ENCODE data around the gene NAPA. TPM values are rescaled to one million over a fixed set of nuclear protein-coding genes. Genes with fewer than 3 reads are reported as not detected.
A peak's percentile ranks its signal among the peaks of the same experiment; 100 is the strongest.

NAPA gene
- total RNA-seq, 1 experiment from 2014 or later = 153 TPM

GRCh38 chr19:47523473-47523872 is 8.6 kb upstream of the NAPA start:
- no peak for DNase-seq (ENCODE audit: low read depth)

- DNase-seq (ENCODE audit: low read depth) = no peak
Observed at GRCh38 chr19:47521473-47522180, 6.8 kb upstream of the NAPA start.

GRCh38 chr19:47520839-47521238 is 6.0 kb upstream of the NAPA start:
- no peak for DNase-seq (ENCODE audit: low read depth)

- DNase-seq (ENCODE audit: low read depth) = no peak
Observed at GRCh38 chr19:47520343-47520806, 5.5 kb upstream of the NAPA start.

- DNase-seq (ENCODE audit: low read depth) = no peak
Observed at GRCh38 chr19:47518854-47519253, 4.0 kb upstream of the NAPA start.

GRCh38 chr19:47518139-47518538 is 3.3 kb upstream of the NAPA start:
- peak; percentile 81 for DNase-seq (ENCODE audit: low read depth)

GRCh38 chr19:47514151-47514868 is 553 bp downstream of the NAPA start:
- no peak for DNase-seq (ENCODE audit: low read depth)

- DNase-seq (ENCODE audit: low read depth) = no peak
Observed at GRCh38 chr19:47512948-47513319, 1.9 kb downstream of the NAPA start.

- DNase-seq (ENCODE audit: low read depth) = peak; percentile 58
Observed at GRCh38 chr19:47512183-47512947, 2.5 kb downstream of the NAPA start.

GRCh38 chr19:47511681-47512080 is 3.2 kb downstream of the NAPA start:
- peak; percentile 91 for DNase-seq (ENCODE audit: low read depth)

- peak; percentile 32 for DNase-seq (ENCODE audit: low read depth)
Observed at GRCh38 chr19:47511128-47511517, 3.7 kb downstream of the NAPA start.

- no peak for DNase-seq (ENCODE audit: low read depth)
Observed at GRCh38 chr19:47510516-47511127, 4.2 kb downstream of the NAPA start.

- DNase-seq (ENCODE audit: low read depth) = peak; percentile 80
Observed at GRCh38 chr19:47509973-47510372, 4.9 kb downstream of the NAPA start.

- DNase-seq (ENCODE audit: low read depth) = no peak
Observed at GRCh38 chr19:47509170-47509847, 5.6 kb downstream of the NAPA start.

GRCh38 chr19:47508721-47509120 is 6.1 kb downstream of the NAPA start:
- no peak for DNase-seq (ENCODE audit: low read depth)

GRCh38 chr19:47507924-47508553 is 6.8 kb downstream of the NAPA start:
- DNase-seq (ENCODE audit: low read depth) = no peak

- DNase-seq (ENCODE audit: low read depth) = no peak
Observed at GRCh38 chr19:47507012-47507411, 7.9 kb downstream of the NAPA start.

GRCh38 chr19:47506459-47506858 is 8.4 kb downstream of the NAPA start:
- no peak for DNase-seq (ENCODE audit: low read depth)

GRCh38 chr19:47505506-47505905 is 9.4 kb downstream of the NAPA start:
- no peak for DNase-seq (ENCODE audit: low read depth)

- no peak for DNase-seq (ENCODE audit: low read depth)
Observed at GRCh38 chr19:47503826-47504150, 11.1 kb downstream of the NAPA start.
